Skeletal muscle satellite cell (primary cell): ENCODE data around the gene PLCXD3. TPM values are rescaled to one million over a fixed set of nuclear protein-coding genes. Genes with fewer than 3 reads are reported as not detected.

Experiments used
- H3K27me3 ChIP-seq: 2 replicates; pipeline ENCODE4 v1.7.0; 2013; ENCODE audit warnings: low read length; ENCODE audit not compliant: control insufficient read depth, insufficient read depth
- H3K36me3 ChIP-seq: 2 replicates; pipeline ENCODE4 v1.7.0; 2013; ENCODE audit warnings: mild to moderate bottlenecking, control low read depth, low read length; ENCODE audit not compliant: insufficient read depth
- H3K4me1 ChIP-seq: 2 replicates; pipeline ENCODE4 v1.7.0; 2013; ENCODE audit warnings: low read length; ENCODE audit not compliant: control insufficient read depth, insufficient read depth
- H3K4me2 ChIP-seq: 2 replicates; pipeline ENCODE4 v1.7.0; 2013; ENCODE audit warnings: mild to moderate bottlenecking, low read length
- H3K4me3 ChIP-seq: 2 replicates; pipeline ENCODE4 v1.7.0; 2013; ENCODE audit warnings: low read length
- H3K9ac ChIP-seq: 2 replicates; pipeline ENCODE4 v1.7.0; 2013; ENCODE audit warnings: mild to moderate bottlenecking, low read depth, low read length, moderate library complexity
- H3K9me3 ChIP-seq: replicated peaks from 2 replicates; pipeline ENCODE4 v1.7.0; 2013; ENCODE audit warnings: mild to moderate bottlenecking, control low read depth, low read length
- total RNA-seq: library from RNA; depleted of rRNA; stranded (reverse); fragments of >200 nt; gene quantifications from 2 replicates; pipeline ENCODE4 v1.2.3, GENCODE V29; 2012; rRNA removed

PLCXD3 gene, protein sequence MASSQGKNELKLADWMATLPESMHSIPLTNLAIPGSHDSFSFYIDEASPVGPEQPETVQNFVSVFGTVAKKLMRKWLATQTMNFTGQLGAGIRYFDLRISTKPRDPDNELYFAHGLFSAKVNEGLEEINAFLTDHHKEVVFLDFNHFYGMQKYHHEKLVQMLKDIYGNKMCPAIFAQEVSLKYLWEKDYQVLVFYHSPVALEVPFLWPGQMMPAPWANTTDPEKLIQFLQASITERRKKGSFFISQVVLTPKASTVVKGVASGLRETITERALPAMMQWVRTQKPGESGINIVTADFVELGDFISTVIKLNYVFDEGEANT
- under 0.01 TPM in 2 replicates for total RNA-seq

DNA sequence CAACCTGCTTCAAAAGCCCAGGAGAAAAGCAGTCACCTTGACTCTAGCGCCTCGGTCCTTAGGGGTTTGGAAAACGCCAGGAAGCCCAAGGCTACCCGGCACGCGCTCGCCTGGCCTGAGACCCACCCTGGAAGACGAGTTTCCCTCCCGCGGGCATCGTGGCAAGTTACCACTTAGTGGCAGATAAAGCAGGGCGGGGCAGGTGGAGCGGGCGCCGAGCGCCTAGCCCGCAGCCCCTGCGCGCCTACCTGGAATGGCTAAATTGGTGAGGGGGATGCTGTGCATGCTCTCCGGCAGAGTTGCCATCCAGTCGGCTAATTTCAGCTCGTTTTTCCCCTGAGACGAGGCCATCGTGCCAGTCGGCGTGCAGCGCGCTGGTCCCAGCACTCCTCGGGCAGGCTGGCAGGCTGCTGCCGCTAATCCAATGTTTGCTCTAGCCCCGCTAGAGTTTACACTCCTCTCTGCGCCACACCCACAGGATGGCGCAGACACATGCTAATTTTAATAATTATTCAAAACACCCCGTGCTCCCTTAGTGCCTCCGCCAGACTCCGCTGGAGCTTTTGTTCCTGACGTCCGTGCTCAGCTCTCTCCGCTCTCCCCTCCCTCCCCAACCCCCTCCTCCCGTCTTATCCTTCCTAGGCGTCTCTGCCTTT is at the start of gene PLCXD3:
TSS of gene PLCXD3 (minus strand) at position 426 of the 656 bp plus-strand sequence. CDS start at position 351, 75 bp downstream.
- H3K36me3 ChIP-seq = no peaks in the 10 kb centered on the region
- H3K9me3 ChIP-seq = no peaks in the 10 kb centered on the region
- no peak within 1 kb of the TSS for H3K9ac ChIP-seq
- peak within 1 kb of the TSS; percentile 67 for H3K4me3 ChIP-seq
- peaks cover 40% of the 10 kb centered on the region for H3K27me3 ChIP-seq
- H3K4me2 ChIP-seq = peak within 1 kb of the TSS; percentile 81
- H3K4me1 ChIP-seq = peaks cover 6% of the 10 kb centered on the region

DNA sequence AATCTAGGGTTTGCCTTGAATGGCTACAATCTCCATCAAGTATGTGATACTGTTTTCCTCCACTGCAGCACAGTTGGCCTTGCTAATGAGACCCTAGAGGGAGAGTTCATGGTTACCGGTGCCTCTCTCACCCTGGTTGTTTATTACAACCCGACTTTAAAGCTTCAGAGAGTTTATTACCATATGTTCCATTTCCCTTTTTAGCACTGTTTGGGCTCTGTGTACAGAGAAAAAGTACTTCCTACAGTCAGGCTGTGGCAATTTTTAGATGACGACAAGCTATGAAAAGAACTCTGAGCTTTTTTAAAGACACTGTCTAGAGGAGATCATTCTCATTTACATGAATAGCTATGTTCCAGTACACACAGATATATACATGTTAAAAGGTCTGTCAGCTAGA is 48.8 kb upstream of the PLCXD3 start:
- Histone ChIP-seq H3K36me3 (no peaks in the 10 kb centered on the region), H3K9ac (no peak overlapping the region), H3K27me3 (peaks cover 16% of the 10 kb centered on the region), H3K4me3 (no peak overlapping the region), H3K4me1 (no peaks in the 10 kb centered on the region), H3K9me3 (no peaks in the 10 kb centered on the region), H3K4me2 (no peak overlapping the region)

DNA sequence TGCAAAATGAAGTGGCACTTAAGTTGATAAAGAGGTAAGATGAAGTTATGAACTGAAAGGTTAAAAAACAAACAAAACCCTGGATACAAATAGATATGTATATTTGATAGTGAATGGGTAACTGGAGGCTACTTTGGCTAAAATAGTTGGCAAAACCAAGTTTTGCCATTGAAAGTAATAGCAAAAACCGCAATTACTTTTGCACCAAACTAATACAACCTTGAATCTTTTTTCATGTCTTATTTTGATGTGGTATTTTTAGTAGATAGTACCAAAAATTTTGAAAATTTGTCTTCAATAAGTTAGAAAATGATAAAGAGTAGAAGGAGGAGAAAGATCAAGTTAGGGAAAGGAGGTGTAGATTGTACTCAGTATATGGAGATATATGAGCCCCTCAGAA is 47.9 kb upstream of the PLCXD3 start:
- H3K36me3 ChIP-seq = no peaks in the 10 kb centered on the region
- no peaks in the 10 kb centered on the region for H3K9me3 ChIP-seq
- H3K4me3 ChIP-seq = no peak overlapping the region
- H3K4me2 ChIP-seq = no peak overlapping the region
- no peak overlapping the region for H3K9ac ChIP-seq
- H3K4me1 ChIP-seq = no peaks in the 10 kb centered on the region
- H3K27me3 ChIP-seq = peaks cover 16% of the 10 kb centered on the region

DNA sequence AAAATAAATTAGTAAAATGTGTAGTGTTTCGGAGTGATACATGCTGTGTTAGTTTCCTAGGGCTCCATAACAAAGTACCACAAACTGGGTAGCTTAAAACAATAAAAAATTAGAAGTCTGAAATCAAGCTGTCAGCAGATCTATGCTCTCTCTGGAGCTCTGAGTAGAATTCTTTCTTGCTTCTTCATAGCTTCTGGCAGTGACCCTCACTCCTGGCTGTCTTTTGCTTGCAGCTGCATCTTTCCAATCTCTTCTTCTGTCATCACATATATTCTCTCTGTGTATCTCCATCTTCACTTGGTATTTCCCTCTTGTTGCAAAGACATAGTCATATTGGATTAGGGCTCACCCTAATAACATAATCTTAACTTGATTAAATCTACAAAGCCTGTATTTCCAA is 37.6 kb upstream of the PLCXD3 start:
- no peak overlapping the region for H3K4me3 ChIP-seq
- no peaks in the 10 kb centered on the region for H3K9me3 ChIP-seq
- H3K36me3 ChIP-seq = no peaks in the 10 kb centered on the region
- no peak overlapping the region for H3K9ac ChIP-seq
- no peaks in the 10 kb centered on the region for H3K4me1 ChIP-seq
- peaks cover 6% of the 10 kb centered on the region for H3K27me3 ChIP-seq
- H3K4me2 ChIP-seq = no peak overlapping the region

DNA sequence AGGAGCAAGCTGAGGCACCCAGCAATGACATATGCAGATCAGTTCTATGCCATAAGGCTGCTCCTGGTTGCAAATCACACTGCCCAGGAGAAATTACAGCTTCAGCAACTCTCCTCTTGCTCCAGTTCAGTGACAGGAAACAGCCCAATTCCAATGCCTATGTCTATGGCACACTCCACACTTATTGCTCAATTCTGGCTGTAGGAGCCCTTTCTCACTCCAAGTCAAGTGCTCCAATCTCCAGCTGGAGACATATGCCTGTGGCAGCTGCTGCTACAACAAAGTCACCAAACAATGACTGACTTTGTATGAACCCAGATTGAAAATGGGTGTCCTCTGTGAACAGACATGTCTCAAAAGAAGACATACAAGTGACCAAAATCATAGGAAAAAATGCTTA is 31.8 kb upstream of the PLCXD3 start:
- Histone ChIP-seq H3K4me1 (no peaks in the 10 kb centered on the region), H3K4me2 (no peak overlapping the region), H3K27me3 (peaks cover 6% of the 10 kb centered on the region), H3K9me3 (no peaks in the 10 kb centered on the region), H3K4me3 (no peak overlapping the region), H3K36me3 (no peaks in the 10 kb centered on the region), H3K9ac (no peak overlapping the region)

DNA sequence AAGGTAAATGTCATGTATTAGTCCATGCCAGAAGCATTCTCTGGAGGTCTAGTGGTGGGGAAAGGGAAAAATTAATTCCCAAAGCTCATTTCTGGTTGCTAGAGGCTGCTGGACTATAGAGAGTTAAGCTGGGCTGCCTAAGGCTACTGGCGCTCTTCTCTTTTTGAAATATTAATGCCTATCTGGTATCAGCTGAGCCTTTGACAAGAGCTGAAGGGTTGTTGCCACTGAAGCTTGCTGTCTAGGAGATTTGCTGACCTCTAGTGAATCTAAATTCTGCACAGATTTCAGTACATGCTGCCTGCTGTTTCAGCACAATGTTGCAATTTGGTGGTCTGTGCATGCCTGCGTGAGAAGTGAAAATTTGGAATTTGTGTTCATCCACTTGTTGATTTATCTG is 29.1 kb upstream of the PLCXD3 start:
- Histone ChIP-seq H3K27me3 (no peaks in the 10 kb centered on the region), H3K9me3 (no peaks in the 10 kb centered on the region), H3K4me1 (no peaks in the 10 kb centered on the region), H3K4me3 (no peak overlapping the region), H3K36me3 (no peaks in the 10 kb centered on the region), H3K9ac (no peak overlapping the region), H3K4me2 (no peak overlapping the region)

DNA sequence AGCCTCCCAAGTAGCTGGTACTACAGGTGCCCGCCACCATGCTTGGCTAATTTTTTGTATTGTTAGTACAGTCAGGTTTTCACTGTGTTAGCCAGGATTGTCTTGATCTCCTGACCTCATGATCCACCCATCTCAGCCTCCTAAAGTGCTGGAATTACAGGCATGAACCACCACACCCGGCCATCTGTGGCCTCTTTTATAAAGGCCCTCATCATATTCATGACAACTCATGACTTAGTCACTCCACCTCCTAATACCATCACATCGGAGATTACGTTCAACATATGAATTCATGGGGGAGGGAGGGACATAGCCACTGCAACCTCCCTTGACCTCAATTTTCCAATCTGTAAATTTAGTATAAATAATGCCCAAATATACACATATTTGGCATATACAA is 27.2 kb upstream of the PLCXD3 start:
- Histone ChIP-seq H3K4me3 (no peak overlapping the region), H3K4me2 (no peak overlapping the region), H3K4me1 (no peaks in the 10 kb centered on the region), H3K9me3 (no peaks in the 10 kb centered on the region), H3K9ac (no peak overlapping the region), H3K27me3 (no peaks in the 10 kb centered on the region), H3K36me3 (no peaks in the 10 kb centered on the region)

DNA sequence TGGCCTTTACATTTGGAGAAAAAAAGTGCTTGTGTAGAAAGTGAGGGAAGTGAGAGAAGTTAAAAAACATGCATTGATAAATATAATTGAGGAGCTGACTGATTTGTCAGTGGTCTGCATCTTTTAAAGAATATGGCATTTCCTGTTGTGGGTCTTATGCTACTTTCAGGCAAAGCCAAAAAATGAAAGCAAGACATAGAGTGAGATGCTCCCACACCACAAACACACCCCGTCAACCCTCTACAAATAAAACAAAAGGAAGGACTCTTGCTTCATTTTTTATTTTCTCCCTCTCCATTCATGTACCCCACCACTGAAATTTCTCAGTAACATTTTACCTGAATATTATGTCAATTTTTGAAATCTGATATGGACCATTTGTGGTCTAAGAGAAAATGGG is 22.1 kb upstream of the PLCXD3 start:
- Histone ChIP-seq H3K9ac (no peak overlapping the region), H3K4me3 (no peak overlapping the region), H3K36me3 (no peaks in the 10 kb centered on the region), H3K27me3 (no peaks in the 10 kb centered on the region), H3K4me2 (no peak overlapping the region), H3K4me1 (peaks cover 5% of the 10 kb centered on the region), H3K9me3 (no peaks in the 10 kb centered on the region)

DNA sequence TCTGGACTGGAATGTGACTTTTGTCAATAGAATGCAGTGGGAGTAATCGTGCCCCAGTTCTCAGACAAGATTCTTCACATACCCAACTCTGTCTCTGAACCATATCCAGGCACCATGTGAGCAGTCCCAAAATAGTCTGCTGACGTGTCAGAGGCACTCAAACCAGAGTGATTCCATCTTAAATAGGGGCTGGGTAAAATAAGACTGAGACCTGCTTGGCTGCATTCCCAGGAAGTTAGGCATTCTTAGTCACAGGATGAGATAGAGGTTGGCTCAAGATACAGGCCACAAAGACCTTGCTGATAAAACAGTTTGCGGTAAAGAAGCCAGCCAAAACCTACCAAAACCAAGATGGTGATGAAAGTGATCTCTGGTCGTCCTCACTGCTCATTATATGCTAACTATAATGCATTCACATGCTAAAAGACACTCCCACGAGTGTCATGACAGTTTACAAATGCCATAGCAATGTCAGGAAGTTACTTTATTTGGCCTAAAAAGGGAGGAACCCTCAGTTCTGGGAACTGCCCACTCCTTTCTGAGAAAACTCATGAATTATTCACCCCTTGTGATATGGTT is 16.9 kb upstream of the PLCXD3 start:
- Histone ChIP-seq H3K27me3 (no peaks in the 10 kb centered on the region), H3K4me1 (peaks cover 13% of the 10 kb centered on the region), H3K4me2 (no peak overlapping the region), H3K36me3 (no peaks in the 10 kb centered on the region), H3K9me3 (no peaks in the 10 kb centered on the region), H3K9ac (no peak overlapping the region), H3K4me3 (no peak overlapping the region)

DNA sequence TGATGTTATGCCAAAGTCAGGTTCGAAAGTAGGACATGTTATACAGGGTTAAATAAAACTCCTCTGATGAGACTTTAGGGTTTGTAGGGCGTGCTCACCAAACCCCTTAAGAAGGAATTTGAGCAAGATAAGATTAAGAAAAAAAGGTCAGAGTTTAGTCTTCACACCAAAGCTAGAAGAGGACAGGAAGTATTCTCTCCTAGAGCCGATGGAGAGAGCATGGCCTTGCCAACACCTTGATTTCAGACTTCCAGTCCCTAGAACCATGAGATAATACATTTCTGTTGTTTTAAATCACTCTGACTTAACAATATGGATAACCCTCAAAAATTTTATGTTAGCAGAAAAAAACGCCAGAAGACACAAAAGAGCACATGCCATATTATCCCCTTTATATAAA is 16.3 kb upstream of the PLCXD3 start:
- no peaks in the 10 kb centered on the region for H3K36me3 ChIP-seq
- no peaks in the 10 kb centered on the region for H3K27me3 ChIP-seq
- peaks cover 13% of the 10 kb centered on the region for H3K4me1 ChIP-seq
- no peaks in the 10 kb centered on the region for H3K9me3 ChIP-seq
- no peak overlapping the region for H3K4me3 ChIP-seq
- H3K9ac ChIP-seq = no peak overlapping the region
- no peak overlapping the region for H3K4me2 ChIP-seq

DNA sequence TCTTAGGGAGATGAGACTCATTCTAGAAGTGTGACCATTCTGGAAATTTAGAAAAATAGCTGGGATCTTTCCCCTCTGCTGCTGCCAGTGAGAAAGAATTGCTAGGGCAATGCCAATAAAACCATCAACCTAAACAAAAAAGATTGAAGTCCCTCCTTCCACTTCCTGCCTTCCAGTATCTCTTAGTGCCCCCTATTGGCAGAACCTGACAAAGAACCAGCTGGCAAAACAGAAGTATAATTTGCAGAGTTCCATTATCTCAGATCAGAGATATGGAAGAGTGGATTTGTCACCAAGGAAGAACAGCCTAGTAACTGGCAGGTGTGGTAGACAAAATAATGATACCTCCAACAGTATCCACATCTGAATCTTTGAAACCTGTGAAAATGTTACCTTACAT is 13.8 kb upstream of the PLCXD3 start:
- Histone ChIP-seq H3K4me1 (peaks cover 13% of the 10 kb centered on the region), H3K4me2 (no peak overlapping the region), H3K4me3 (no peak overlapping the region), H3K27me3 (no peaks in the 10 kb centered on the region), H3K36me3 (no peaks in the 10 kb centered on the region), H3K9me3 (no peaks in the 10 kb centered on the region), H3K9ac (no peak overlapping the region)
